SK-N-SH treated with all-trans-retinoic acid at 6 μM for 48 hours (cell line): ENCODE data around the gene PRSS2.

Experiments used
- ATAC-seq: fragments of 200-7000 bp; cut with Tn5 transposase; 3 replicates; pipeline ENCODE4 v1.9.1; 2020; ENCODE audit warnings: mild to moderate bottlenecking, moderate library complexity
- ARNTL ChIP-seq: fragments of 450-650 bp; formaldehyde crosslinking; IDR thresholded peaks from 2 replicates; pipeline ENCODE4 v1.5.0; 2020; ENCODE audit warnings: low read depth, mild to moderate bottlenecking, moderate library complexity, borderline replicate concordance
- BACH2 ChIP-seq: fragments of 250-450 bp; sonication (Bioruptor Pico); IDR thresholded peaks from 2 replicates; pipeline ENCODE4 v1.9.0; 2021; ENCODE audit warnings: mild to moderate bottlenecking, borderline replicate concordance
- CSDC2 ChIP-seq: fragments of 250-450 bp; sonication (Bioruptor Pico); IDR thresholded peaks from 2 replicates; pipeline ENCODE4 v1.5.0; 2020; ENCODE audit warnings: mild to moderate bottlenecking, moderate library complexity
- ESRRG ChIP-seq: fragments of 250-450 bp; sonication (Bioruptor Pico); IDR thresholded peaks from 2 replicates; pipeline ENCODE4 v1.6.1; 2021; ENCODE audit warnings: mild to moderate bottlenecking
- GLIS3 ChIP-seq: fragments of 250-450 bp; sonication (Bioruptor Pico); IDR thresholded peaks from 2 replicates; pipeline ENCODE4 v1.5.0; 2020; ENCODE audit warnings: mild to moderate bottlenecking, moderate library complexity
- ISL1 ChIP-seq: fragments of 250-450 bp; sonication (Bioruptor Pico); IDR thresholded peaks from 2 replicates; pipeline ENCODE4 v2.1.2; 2022; ENCODE audit warnings: mild to moderate bottlenecking, moderate library complexity
- TCF4 ChIP-seq: fragments of 250-450 bp; sonication (Bioruptor Pico); IDR thresholded peaks from 2 replicates; pipeline ENCODE4 v1.8.0; 2021; ENCODE audit warnings: mild to moderate bottlenecking, moderate library complexity, borderline replicate concordance
- ZFP30 ChIP-seq: fragments of 450-650 bp; formaldehyde crosslinking; IDR thresholded peaks from 2 replicates; pipeline ENCODE4 v1.5.0; 2022; ENCODE audit warnings: mild to moderate bottlenecking, moderate library complexity
- ZNF70 ChIP-seq: fragments of 450-650 bp; formaldehyde crosslinking; IDR thresholded peaks from 2 replicates; pipeline ENCODE4 v1.5.0; 2020; ENCODE audit warnings: mild to moderate bottlenecking, moderate library complexity
- ZNF8 ChIP-seq: fragments of 450-650 bp; formaldehyde crosslinking; IDR thresholded peaks from 2 replicates; pipeline ENCODE4 v1.5.0; 2020; ENCODE audit warnings: mild to moderate bottlenecking, moderate library complexity
- TF ChIP-seq, protein P1 (sequence below): fragments of 250-450 bp; sonication (Bioruptor Pico); IDR thresholded peaks from 2 replicates; pipeline ENCODE4 v1.8.0; 2021; ENCODE audit warnings: low read depth, mild to moderate bottlenecking, moderate library complexity, borderline replicate concordance
- TF ChIP-seq, protein P2 (sequence below): fragments of 250-450 bp; sonication (Bioruptor Pico); IDR thresholded peaks from 2 replicates; pipeline ENCODE4 v1.8.0; 2020; ENCODE audit warnings: mild to moderate bottlenecking, moderate library complexity, borderline replicate concordance
- TF ChIP-seq, protein P3 (sequence below): fragments of 250-450 bp; sonication (Bioruptor Pico); IDR thresholded peaks from 2 replicates; pipeline ENCODE4 v1.5.1; 2021; ENCODE audit warnings: mild to moderate bottlenecking, moderate library complexity

PRSS2 gene

DNA sequence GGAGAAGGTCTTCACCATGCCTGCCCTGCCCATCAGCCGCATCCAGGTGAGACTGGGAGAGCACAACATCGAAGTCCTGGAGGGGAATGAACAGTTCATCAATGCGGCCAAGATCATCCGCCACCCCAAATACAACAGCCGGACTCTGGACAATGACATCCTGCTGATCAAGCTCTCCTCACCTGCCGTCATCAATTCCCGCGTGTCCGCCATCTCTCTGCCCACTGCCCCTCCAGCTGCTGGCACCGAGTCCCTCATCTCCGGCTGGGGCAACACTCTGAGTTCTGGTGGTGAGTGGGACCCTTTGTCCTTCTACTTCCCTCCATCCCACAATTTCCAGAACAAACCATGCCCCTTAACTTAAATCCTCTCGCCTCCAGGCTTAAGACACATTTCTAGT is 2.5 kb downstream of the PRSS2 start:
- no peak for TF ChIP-seq ISL1
- TF ChIP-seq, protein P1, sequence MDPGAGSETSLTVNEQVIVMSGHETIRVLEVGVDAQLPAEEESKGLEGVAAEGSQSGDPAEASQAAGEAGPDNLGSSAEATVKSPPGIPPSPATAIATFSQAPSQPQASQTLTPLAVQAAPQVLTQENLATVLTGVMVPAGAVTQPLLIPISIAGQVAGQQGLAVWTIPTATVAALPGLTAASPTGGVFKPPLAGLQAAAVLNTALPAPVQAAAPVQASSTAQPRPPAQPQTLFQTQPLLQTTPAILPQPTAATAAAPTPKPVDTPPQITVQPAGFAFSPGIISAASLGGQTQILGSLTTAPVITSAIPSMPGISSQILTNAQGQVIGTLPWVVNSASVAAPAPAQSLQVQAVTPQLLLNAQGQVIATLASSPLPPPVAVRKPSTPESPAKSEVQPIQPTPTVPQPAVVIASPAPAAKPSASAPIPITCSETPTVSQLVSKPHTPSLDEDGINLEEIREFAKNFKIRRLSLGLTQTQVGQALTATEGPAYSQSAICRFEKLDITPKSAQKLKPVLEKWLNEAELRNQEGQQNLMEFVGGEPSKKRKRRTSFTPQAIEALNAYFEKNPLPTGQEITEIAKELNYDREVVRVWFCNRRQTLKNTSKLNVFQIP (CRISPR knock-in tag) = no peak
- no peak for TF ChIP-seq ZNF70 (CRISPR knock-in tag)
- TF ChIP-seq, protein P2, sequence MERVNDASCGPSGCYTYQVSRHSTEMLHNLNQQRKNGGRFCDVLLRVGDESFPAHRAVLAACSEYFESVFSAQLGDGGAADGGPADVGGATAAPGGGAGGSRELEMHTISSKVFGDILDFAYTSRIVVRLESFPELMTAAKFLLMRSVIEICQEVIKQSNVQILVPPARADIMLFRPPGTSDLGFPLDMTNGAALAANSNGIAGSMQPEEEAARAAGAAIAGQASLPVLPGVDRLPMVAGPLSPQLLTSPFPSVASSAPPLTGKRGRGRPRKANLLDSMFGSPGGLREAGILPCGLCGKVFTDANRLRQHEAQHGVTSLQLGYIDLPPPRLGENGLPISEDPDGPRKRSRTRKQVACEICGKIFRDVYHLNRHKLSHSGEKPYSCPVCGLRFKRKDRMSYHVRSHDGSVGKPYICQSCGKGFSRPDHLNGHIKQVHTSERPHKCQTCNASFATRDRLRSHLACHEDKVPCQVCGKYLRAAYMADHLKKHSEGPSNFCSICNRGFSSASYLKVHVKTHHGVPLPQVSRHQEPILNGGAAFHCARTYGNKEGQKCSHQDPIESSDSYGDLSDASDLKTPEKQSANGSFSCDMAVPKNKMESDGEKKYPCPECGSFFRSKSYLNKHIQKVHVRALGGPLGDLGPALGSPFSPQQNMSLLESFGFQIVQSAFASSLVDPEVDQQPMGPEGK = no peak
- no peak for TF ChIP-seq CSDC2 (CRISPR knock-in tag)
- TF ChIP-seq TCF4 (CRISPR knock-in tag) = no peak
- TF ChIP-seq BACH2 (CRISPR knock-in tag) = no peak
- TF ChIP-seq GLIS3 (CRISPR knock-in tag) = no peak
- TF ChIP-seq, protein P3, sequence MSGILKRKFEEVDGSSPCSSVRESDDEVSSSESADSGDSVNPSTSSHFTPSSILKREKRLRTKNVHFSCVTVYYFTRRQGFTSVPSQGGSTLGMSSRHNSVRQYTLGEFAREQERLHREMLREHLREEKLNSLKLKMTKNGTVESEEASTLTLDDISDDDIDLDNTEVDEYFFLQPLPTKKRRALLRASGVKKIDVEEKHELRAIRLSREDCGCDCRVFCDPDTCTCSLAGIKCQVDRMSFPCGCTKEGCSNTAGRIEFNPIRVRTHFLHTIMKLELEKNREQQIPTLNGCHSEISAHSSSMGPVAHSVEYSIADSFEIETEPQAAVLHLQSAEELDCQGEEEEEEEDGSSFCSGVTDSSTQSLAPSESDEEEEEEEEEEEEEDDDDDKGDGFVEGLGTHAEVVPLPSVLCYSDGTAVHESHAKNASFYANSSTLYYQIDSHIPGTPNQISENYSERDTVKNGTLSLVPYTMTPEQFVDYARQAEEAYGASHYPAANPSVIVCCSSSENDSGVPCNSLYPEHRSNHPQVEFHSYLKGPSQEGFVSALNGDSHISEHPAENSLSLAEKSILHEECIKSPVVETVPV = no peak
- ATAC-seq = no peak

DNA sequence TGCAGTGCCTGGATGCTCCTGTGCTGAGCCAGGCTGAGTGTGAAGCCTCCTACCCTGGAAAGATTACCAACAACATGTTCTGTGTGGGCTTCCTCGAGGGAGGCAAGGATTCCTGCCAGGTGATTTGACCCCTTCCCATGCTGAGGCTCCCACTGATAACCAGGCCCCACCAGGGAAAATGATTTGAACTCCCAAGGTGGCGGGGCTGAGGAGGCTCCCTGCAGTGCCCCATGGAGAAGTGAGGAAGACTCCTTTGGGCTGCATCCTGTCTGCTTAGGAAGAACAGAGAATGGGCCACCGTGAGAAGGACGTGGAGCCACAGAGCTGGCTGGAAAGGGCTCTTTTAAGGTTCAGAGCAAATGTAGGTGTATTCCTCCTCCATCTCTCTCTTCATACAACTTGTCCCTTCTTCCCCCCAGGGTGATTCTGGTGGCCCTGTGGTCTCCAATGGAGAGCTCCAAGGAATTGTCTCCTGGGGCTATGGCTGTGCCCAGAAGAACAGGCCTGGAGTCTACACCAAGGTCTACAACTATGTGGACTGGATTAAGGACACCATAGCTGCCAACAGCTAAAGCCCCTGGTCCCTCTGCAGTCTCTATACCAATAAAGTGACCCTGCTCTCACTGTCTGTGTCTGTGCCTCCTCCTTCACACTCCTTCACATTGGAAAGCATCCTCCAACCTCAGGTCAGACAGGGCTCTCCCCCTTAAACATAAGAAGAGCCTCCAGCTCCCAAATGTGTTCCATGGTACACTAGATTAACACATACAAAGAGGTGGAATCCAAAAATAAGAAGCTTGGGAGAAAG is 3.4 kb downstream of the PRSS2 start:
- ATAC-seq = no peak
- TF ChIP-seq, protein P3 = no peak

DNA sequence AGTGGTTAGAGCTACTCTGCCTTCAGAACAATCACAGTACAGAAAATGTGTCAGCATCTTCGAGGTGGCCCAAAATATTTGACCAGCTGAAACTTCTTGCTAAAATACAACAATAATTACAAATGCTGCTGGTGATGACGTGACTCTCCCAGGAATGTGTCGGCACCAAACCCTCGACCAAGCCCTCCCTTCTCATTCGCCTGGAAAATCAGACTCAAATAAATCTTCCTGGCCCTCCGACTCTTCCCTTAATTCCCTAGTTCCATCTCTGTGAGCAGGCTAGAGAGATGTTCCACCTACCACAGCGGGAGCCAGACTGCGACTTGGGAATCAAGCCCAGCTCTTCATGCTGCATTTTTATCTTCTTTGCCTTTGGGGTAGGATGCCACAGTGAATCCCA is 4.1 kb downstream of the PRSS2 start:
- TF ChIP-seq ZFP30 (no peak), ZNF8 (no peak), ESRRG (CRISPR knock-in tag) (no peak), ARNTL (CRISPR knock-in tag) (no peak), TCF4 (CRISPR knock-in tag) (no peak)
- TF ChIP-seq, protein P2 = no peak
- TF ChIP-seq, protein P1 (CRISPR knock-in tag) = no peak
- ATAC-seq = no peak

DNA sequence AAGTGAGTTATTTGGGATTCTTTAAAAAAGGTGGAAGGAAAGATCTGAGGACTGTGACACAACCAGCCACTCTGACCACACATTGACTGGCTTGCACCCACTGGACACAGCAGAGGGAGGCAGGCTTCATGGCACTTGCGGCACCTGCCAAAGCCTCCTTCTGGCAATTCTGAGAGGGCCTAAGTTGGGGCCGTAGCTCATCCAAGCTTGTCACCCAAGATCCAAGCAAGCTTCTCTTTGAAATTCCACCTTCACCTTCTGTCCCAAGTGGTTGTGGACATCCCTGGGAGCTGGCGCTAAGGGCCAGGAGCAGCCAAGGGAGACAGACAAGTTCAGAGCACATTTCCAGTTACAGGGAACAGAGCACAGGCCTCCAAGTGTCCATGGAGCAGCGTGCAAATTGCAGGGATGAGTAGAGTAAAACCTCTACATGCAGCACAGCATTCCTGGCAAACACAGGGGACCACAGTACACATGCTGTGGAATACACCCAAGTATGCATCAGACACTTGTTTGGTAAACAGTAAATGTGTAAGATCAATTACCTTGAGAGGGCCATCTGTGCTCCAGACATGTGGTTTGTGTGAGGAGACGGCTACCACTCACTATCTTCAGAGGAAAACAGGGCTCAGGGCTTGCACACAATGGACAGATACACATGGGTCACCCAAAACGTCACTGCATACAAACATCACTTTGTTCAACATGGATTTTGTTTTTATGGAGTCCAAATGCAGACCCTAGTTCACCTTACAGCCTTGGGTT is 4.8 kb downstream of the PRSS2 start:
- peak; percentile 8; the same call in 2 of the 3 replicates for ATAC-seq
